SK-N-MC (cell line): ENCODE data around the gene HIRA.

Source experiments
- EZH2 ChIP-seq: fragments of 200-600 bp; sonication (generic); IDR thresholded peaks from one replicate; pipeline ENCODE4 v1.6.1; 2017; ENCODE audit warnings: antibody characterized with exemption
- FOXP2 ChIP-seq: optimal IDR thresholded peaks from 2 replicates; pipeline ENCODE3; 2011; ENCODE audit warnings: mild to moderate bottlenecking, moderate library complexity; ENCODE audit not compliant: insufficient read depth; ENCODE audit errors: extremely low read length, control extremely low read depth
- POLR2AphosphoS5 ChIP-seq: IDR thresholded peaks from 2 replicates; pipeline ENCODE4 v1.6.1; 2012; ENCODE audit warnings: mild to moderate bottlenecking, low read depth, low read length, borderline replicate concordance

DNA sequence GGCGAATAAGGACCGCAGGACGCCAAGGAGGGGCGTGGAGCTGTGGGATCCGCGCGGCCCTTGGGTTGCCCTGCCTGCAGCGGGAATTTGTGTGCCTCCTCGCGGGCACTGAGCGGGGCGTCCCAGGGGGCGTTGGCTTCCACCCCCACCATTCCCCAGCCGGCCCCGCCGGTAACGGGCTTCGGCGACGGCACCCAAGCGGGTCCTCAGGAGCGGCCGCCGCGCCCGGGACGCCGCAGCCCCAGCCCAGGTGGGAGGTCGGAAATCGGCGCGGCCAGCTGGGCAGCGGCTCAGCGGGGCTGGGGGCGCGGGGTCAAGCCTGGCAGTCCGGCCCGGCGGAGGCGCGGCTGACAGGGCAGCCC is 140.3 kb downstream of the HIRA start:
- TF ChIP-seq POLR2AphosphoS5 (no peak), EZH2 (no peak), FOXP2 (no peak)
